ENCODE results near the gene GALNTL6.

Gene GALNTL6

DNA sequence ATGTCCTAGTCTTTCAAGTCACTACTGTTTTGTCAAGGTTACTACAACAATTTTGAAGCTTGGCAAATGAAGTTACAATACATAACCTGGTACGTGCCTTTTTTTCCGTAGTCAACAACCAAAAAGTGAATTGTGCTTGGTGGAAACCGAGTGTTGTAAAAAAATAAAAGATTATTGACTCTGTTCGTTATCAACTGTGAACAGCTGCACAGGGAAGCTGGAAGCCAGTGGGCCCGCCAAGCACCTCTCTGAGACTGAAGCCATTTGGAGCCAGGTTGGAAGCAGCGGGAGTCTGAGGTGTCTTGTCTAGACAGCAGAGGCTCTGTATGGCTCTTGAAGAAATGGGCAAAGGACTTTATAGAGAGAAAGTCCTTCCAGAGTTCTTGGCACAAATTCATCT lies 119.0 kb downstream of the GALNTL6 start:
- Mint-ChIP-seq H3K27ac (no peak overlapping the region), H3K9me3 (peaks cover 3% of the 10 kb centered on the region), H3K27me3 (no peaks in the 10 kb centered on the region), H3K36me3 (no peaks in the 10 kb centered on the region), H3K4me1 (no peaks in the 10 kb centered on the region), H3K4me3 (no peak overlapping the region)
- ATAC-seq: no peak

- Mint-ChIP-seq H3K27me3 (no peaks in the 10 kb centered on the region), H3K4me3 (no peak overlapping the region), H3K36me3 (no peaks in the 10 kb centered on the region), H3K4me1 (no peaks in the 10 kb centered on the region), H3K27ac (no peak overlapping the region), H3K9me3 (no peaks in the 10 kb centered on the region)
- no peak for ATAC-seq
Observed at GRCh38 chr4:171940656-171941055, 127.5 kb downstream of the GALNTL6 start.

DNA sequence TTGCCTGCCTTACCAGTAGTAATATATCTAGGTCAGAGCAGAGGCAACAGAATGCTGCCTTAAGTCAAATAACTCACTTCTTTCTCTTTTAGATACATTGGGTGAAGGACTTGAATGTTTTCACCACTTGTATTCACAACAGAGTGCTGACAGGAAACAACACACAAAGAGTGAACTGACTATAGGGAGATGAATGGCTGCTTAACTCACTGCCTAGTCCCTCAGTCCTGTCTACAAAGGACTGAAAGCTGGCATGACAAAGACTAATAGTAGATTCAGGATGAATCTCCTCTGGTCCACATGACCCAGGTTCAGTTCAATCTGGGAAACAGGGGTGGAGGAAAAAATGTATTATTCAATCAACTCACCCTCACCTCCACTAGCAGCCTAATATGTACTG lies 134.2 kb downstream of the GALNTL6 start:
- Mint-ChIP-seq H3K4me1 (no peaks in the 10 kb centered on the region), H3K27me3 (no peaks in the 10 kb centered on the region), H3K27ac (no peak overlapping the region), H3K9me3 (no peaks in the 10 kb centered on the region), H3K4me3 (no peak overlapping the region), H3K36me3 (no peaks in the 10 kb centered on the region)
- no peak for ATAC-seq

DNA sequence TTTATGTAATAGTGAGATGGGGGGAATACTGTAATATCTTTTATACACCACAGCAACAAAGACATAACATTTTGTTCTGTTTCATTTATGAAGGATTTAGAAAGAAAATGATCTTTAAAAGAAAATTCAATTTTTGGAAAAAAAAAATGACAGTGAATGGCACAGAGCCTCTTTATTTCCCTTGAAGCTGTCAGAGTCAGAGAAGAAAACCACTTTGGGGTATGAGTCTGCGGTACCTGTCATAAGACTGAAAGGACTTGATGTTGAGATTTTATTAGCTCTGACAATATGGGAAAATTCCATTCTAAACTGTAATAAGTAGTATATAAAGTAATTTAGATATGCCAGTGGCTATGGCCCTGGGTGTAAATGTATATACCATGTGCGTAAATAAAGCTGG lies 134.8 kb downstream of the GALNTL6 start:
- Mint-ChIP-seq H3K27ac (no peak overlapping the region), H3K27me3 (no peaks in the 10 kb centered on the region), H3K9me3 (no peaks in the 10 kb centered on the region), H3K4me3 (no peak overlapping the region), H3K4me1 (no peaks in the 10 kb centered on the region), H3K36me3 (no peaks in the 10 kb centered on the region)
- no peak for ATAC-seq

DNA sequence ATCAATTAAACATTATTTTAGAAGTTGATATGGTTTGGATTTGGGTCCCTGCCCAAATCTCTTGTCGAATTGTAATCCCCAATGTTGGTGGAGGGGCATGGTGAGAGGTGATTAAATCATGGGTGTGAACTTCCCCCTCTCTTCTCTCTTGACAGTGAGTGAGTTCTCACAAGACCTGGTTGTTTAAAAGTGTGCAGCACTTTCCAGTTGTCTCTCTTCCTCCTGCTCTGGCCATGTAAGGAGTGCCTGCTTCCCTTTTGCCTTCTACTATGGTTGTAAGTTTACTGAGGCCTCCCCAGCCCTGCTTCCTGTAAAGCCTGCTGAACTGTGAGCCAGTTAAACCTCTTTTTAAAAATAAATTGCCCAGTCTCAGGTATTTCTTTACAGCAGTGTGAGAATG lies 141.4 kb downstream of the GALNTL6 start:
- no peaks in the 10 kb centered on the region for H3K36me3 Mint-ChIP-seq

GRCh38 chr4:171956678-171957077 lies 143.5 kb downstream of the GALNTL6 start:
- Mint-ChIP-seq H3K4me3 (no peak overlapping the region), H3K27ac (no peak overlapping the region), H3K36me3 (no peaks in the 10 kb centered on the region), H3K27me3 (no peaks in the 10 kb centered on the region), H3K9me3 (no peaks in the 10 kb centered on the region), H3K4me1 (peaks cover 8% of the 10 kb centered on the region)
- no peak for ATAC-seq

More for the DNA sequence above, 141.4 kb downstream of the GALNTL6 start:
- H3K4me3 Mint-ChIP-seq: no peak overlapping the region
- H3K4me1 Mint-ChIP-seq: peaks cover 8% of the 10 kb centered on the region
- ATAC-seq: peak; percentile 84
- no peaks in the 10 kb centered on the region for H3K9me3 Mint-ChIP-seq
- no peaks in the 10 kb centered on the region for H3K27me3 Mint-ChIP-seq
- no peak overlapping the region for H3K27ac Mint-ChIP-seq

GRCh38 chr4:171962110-171962509 lies 148.9 kb downstream of the GALNTL6 start:
- no peak overlapping the region for H3K4me3 Mint-ChIP-seq
- no peak for ATAC-seq
- no peaks in the 10 kb centered on the region for H3K9me3 Mint-ChIP-seq
- no peak overlapping the region for H3K27ac Mint-ChIP-seq
- no peaks in the 10 kb centered on the region for H3K27me3 Mint-ChIP-seq
- no peaks in the 10 kb centered on the region for H3K36me3 Mint-ChIP-seq
- H3K4me1 Mint-ChIP-seq: no peaks in the 10 kb centered on the region

DNA sequence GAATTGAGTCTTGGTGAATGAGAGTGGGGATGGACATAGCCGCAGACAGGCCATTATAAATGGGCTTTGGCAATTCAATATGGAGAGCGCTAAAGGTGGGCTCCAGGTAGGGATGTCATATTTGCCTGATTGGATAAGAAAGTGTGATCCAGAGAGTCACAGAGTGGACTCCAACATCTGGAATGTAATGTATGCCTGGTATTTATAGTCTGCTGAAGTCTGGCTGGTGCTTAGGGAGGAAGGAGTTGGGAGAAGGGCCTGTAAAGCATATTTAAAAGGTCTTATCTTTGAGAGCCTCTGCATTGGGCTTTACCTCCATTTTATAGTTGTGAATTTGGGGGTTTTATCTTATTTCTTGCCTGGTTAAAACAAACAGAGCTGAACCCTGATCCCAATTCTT lies 153.2 kb downstream of the GALNTL6 start:
- H3K9me3 Mint-ChIP-seq: no peaks in the 10 kb centered on the region
- H3K27me3 Mint-ChIP-seq: no peaks in the 10 kb centered on the region
- H3K4me3 Mint-ChIP-seq: no peak overlapping the region
- H3K27ac Mint-ChIP-seq: no peak overlapping the region
- ATAC-seq: no peak
- H3K36me3 Mint-ChIP-seq: no peaks in the 10 kb centered on the region
- H3K4me1 Mint-ChIP-seq: no peaks in the 10 kb centered on the region

DNA sequence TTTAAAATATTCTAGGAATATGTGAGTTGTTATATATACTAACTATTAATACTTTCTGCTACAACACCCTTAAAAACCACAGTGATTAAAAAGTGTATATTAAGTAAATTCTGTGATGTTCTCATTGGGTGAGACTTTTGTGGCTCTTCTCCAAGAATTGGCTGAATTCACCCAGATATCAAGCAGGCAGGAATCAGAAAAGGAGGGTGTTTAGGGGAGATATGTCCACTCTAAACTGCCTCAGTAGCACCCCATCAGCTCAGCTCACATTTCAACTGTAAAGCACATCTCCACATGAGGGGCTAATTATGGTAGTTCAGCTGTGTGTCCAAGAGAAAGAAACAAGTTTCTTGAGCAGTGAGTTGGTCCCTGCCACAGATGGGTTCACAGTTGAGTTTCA lies 165.0 kb downstream of the GALNTL6 start:
- no peaks in the 10 kb centered on the region for H3K9me3 Mint-ChIP-seq
- no peaks in the 10 kb centered on the region for H3K36me3 Mint-ChIP-seq
- ATAC-seq: no peak
- H3K27ac Mint-ChIP-seq: no peak overlapping the region
- no peaks in the 10 kb centered on the region for H3K27me3 Mint-ChIP-seq
- no peaks in the 10 kb centered on the region for H3K4me1 Mint-ChIP-seq
- H3K4me3 Mint-ChIP-seq: no peak overlapping the region

GRCh38 chr4:171979461-171979860 lies 166.3 kb downstream of the GALNTL6 start:
- H3K4me1 Mint-ChIP-seq: no peaks in the 10 kb centered on the region
- H3K36me3 Mint-ChIP-seq: no peaks in the 10 kb centered on the region
- ATAC-seq: no peak
- H3K27me3 Mint-ChIP-seq: no peaks in the 10 kb centered on the region
- no peaks in the 10 kb centered on the region for H3K9me3 Mint-ChIP-seq
- H3K4me3 Mint-ChIP-seq: no peak overlapping the region
- H3K27ac Mint-ChIP-seq: no peak overlapping the region

DNA sequence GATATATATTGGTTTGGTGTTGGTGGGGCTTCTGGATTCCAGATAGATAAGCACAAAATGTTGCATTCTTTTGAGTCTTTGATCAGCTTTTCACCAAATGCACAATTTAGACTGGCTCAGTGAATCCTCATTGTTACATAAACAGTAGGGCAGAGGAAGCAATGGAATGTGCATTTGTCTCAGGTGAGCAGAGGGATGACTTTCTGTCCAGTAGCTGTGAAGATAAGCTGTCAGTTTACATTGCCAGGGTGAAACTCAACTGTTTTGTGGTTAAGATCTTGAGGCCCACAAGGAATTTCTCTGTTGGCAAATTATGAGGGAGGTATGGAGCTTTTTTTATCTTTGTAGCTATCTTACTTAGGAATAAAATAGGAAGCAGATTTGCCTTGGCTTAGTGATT lies 168.0 kb downstream of the GALNTL6 start:
- Mint-ChIP-seq H3K9me3 (no peaks in the 10 kb centered on the region), H3K4me3 (no peak overlapping the region), H3K36me3 (no peaks in the 10 kb centered on the region), H3K27me3 (no peaks in the 10 kb centered on the region), H3K27ac (no peak overlapping the region), H3K4me1 (no peaks in the 10 kb centered on the region)
- ATAC-seq: no peak

GRCh38 chr4:171983935-171984805 lies 171.0 kb downstream of the GALNTL6 start:
- Mint-ChIP-seq H3K36me3 (no peaks in the 10 kb centered on the region), H3K9me3 (no peaks in the 10 kb centered on the region), H3K4me3 (no peak overlapping the region), H3K4me1 (no peaks in the 10 kb centered on the region), H3K27ac (no peak overlapping the region), H3K27me3 (no peaks in the 10 kb centered on the region)
- ATAC-seq: no peak

DNA sequence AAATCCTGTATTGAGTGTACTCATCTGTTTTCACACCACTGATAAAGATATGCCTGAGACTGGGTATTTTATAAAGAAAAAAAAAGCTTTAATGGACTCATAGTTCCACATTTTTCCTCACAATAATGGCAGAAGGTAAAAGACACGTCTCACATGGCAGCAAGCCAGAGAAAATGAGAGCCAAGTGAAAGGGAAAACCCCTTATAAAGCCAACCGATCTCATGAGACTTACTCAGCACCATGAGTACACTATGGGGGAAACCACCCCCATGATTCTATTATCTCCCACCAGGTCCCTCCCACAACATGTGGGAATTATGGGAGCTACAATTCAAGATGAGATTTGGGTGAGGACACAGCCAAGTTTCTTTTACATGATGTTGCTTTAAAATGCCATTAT lies 171.9 kb downstream of the GALNTL6 start:
- no peaks in the 10 kb centered on the region for H3K36me3 Mint-ChIP-seq
- H3K9me3 Mint-ChIP-seq: no peaks in the 10 kb centered on the region
- H3K4me3 Mint-ChIP-seq: no peak overlapping the region
- no peak overlapping the region for H3K27ac Mint-ChIP-seq
- no peak for ATAC-seq
- H3K27me3 Mint-ChIP-seq: no peaks in the 10 kb centered on the region
- no peaks in the 10 kb centered on the region for H3K4me1 Mint-ChIP-seq

GRCh38 chr4:171993247-171993646 lies 180.0 kb downstream of the GALNTL6 start:
- no peak for ATAC-seq
- Mint-ChIP-seq H3K4me1 (no peaks in the 10 kb centered on the region), H3K9me3 (no peaks in the 10 kb centered on the region), H3K4me3 (no peak overlapping the region), H3K36me3 (no peaks in the 10 kb centered on the region), H3K27me3 (no peaks in the 10 kb centered on the region), H3K27ac (no peak overlapping the region)

DNA sequence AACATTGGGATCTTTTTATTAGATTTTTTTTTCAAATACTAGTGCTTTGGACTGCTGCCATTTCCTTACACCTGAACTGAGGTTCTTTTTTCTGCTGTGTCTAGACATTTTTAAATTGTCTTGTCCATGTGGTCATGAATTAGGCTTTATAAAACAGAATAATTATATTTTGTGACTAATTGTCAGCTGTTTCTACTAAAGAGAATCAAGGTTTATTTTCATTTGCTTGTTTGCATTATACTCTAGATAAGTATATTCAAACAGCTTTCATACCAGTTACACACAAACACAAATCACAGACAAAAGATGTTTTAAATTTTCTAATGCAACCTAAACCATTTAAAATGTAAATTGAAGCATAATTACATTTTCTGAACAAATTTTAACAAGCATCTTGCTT lies 194.7 kb downstream of the GALNTL6 start:
- no peak for ATAC-seq
- H3K4me1 Mint-ChIP-seq: peaks cover 6% of the 10 kb centered on the region
- H3K27me3 Mint-ChIP-seq: no peaks in the 10 kb centered on the region
- H3K27ac Mint-ChIP-seq: no peak overlapping the region
- H3K9me3 Mint-ChIP-seq: peaks cover 2% of the 10 kb centered on the region
- H3K4me3 Mint-ChIP-seq: no peak overlapping the region
- no peaks in the 10 kb centered on the region for H3K36me3 Mint-ChIP-seq

- Mint-ChIP-seq H3K27ac (no peak overlapping the region), H3K9me3 (peaks cover 5% of the 10 kb centered on the region), H3K27me3 (no peaks in the 10 kb centered on the region), H3K4me1 (peaks cover 6% of the 10 kb centered on the region), H3K4me3 (no peak overlapping the region), H3K36me3 (no peaks in the 10 kb centered on the region)
- no peak for ATAC-seq
Observed at GRCh38 chr4:172009446-172010230, 196.4 kb downstream of the GALNTL6 start.

Measured in stimulated activated memory B cell treated with anti-CD40 and anti-IgM and Interleukin-4, amounts not matched to agents 10 μg/mL and 1 μg/mL and 100 μg/mL, for 72 hours (primary cell).